Islet of Langerhans (tissue), 1 donor: ENCODE data around the gene TMC1.

Experiments
- FAIRE-seq: peaks from one replicate; lab custom pipeline; 2011; peaks lifted over from hg19 to GRCh38; lab: Jason Lieb, UNC

Gene TMC1

DNA sequence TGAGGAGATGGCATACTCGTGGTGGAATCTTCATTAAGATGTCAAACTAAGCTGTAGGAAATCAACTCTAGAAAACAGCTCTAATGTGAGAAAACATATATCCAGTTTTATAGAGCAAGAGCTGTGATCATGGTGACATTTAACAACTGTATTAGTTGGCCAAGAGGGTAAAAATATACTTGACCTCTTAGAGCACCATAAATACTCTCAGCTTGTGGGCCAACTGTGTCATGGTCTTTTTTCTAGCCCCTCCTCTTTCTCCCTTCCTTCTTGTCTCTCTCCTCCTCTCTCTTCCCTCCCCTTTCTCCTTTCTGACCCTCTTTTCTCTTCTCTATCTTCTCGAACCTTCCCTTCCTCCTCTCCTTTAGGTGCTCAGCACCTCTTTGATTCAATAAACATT is 54.7 kb downstream of the TMC1 start:
- FAIRE-seq: no peak

DNA sequence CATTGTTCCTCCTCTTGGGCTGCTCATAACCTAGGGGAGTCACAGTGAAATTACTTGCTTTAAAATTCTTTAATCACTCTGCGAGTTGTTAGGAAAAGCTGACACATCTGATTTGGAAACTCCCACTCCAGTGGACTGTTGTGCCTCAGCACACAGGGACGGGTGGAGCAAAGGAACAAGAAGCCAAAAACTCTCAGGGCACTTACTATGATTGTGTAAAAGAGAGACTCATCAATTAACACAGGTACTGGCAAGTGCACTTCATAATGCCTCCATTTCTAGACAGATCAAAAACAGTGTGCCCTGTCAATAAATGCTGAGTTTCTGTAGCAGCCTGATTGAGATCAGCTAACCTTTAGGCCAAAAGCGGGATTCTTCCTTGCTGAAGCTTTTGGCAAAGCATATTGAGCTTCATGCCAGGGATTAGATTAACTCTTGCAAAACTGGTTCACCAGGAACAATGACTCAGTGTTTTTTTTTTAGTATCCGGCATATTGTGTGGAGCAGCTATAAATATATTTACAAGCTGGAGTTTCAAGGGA is 55.9 kb downstream of the TMC1 start:
- no peak for FAIRE-seq

DNA sequence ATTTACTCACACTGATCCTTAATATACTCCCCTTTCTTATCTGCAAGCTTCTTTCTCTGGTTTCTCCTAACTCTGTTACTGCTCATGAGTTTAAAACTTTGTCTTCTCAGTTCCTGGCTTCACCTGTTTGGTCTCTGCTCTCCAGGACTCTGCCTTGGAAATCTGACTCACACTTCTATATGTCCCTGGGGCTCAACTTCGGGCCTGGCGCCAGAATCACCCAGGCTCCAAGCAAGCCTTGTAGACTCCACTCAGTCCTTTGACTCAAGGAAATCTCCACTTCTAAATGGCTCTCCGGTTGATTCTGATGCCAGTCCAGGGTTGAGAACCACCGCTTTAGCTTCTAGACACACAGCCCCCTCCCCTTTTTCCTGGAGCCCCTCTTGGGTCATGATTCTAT is 57.8 kb downstream of the TMC1 start:
- no peak for FAIRE-seq

DNA sequence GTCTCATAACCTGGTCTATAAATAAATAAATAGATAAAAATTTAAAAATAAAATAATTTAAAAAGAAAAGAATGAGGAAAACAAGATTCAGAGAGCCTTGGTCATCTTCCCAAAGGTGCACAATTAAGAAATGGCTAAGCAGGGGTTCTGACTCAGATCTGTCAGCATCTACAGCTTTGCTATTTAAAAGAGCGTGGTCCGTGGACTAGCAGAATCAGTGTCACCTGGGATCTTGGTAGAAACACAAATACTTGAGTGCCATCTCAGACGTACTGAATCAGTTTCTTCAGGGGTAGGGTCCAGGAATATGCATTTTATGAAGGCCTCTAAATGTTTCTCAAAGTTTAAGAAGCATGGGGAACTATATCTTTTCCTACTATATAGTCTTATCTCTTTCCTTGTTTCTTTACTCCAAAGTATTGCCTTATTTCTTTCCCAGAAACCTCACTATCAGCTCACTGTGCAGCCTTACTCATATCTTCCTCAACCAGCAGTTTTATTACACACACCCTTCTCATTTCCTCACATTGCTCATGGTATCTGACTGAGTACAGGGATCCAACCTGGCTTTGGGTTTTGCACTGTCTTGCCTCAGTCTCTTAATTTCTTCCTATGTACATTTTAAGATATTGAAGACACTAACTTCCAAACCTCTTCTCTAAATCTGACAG is 58.6 kb downstream of the TMC1 start:
- FAIRE-seq: no peak

DNA sequence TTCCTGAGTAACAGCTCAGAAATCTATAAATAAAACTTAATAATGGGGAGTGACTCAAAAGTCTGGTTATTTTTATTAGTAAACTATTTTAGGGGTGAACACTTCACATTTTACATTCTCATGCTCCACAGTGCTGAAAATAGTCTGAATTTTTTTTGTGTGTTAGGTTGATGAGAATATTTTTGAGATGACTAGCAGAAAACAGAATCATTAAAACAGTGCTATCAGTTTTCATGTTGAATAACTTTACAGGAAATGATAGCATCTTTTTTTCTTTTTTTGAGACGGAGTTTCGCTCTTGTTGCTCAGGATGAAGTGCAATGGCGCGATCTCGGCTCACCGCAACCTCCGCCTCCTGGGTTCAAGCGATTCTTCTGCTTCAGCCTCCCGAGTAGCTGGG is 60.3 kb downstream of the TMC1 start:
- FAIRE-seq: no peak

DNA sequence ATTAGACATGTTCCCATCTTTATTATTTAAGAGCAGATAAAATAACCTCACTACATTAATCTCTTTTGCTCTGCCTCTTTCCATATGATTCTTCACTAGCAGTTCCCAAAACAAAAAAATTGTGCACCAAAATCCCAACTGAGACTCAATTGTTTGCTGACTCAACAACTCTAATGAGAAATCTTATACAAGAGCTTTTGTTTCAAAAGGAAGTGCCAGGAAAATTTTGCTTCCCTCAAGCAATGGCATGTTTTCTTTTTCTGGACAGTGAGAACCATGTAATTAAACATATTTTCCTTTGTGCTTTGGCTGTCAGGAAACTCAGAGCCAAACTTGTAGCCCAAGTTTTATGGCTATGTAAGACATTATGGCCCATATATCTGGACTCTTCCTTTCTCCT is 62.0 kb downstream of the TMC1 start:
- no peak for FAIRE-seq

DNA sequence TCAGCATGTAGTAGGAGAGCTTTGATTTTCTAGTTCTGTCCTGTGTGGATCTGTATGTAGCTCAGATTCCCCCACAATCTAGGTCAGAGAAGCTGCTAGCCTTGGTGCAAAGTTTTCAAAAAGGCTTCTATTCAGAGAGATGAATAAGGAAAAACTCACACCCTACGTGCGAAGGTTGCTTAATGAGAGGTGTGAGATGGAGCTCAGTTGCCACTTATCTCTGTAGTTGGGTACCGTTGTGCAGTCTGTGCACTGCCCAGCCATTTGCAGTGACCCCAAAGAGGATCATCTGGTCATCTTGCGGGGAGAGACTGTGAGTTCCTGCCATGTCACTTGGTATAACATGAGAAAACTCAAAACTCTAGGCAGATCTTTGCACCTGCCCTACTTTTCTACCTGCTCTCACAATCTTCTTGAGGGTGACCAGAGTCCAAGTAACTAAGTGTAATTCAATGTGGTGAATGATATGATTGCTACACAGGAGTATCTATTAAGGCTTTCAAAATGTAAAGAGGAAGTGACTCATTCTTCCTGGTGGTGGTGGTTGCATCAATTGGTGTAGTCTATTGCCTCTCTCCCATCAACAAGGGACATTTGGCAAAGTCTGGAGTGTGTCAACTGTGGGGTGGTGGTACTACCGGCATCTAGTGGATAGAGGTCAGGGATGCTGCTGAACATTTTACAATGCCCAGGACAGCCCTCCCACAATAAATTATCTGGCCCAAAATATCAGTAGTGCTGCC is 65.2 kb downstream of the TMC1 start:
- FAIRE-seq: no peak

DNA sequence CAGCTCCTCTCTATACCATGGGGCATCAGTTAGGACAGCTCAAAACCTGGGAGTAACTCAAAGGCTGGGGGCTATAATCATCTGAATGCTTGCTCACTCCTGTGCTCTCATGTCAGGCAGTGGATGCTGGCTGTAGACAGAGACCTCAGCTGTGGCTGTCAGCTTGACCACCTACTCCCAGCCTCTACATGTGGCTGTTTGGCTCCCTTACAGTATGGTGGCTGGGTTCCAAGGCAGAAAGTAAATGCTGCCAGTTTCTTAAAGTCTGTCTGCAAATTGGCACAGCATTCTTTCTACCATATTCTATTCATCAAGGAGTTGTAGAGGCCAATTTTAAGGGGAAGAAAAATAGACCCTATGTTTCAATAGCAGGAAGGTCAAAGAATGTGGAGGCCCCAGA is 66.9 kb downstream of the TMC1 start:
- FAIRE-seq: no peak

DNA sequence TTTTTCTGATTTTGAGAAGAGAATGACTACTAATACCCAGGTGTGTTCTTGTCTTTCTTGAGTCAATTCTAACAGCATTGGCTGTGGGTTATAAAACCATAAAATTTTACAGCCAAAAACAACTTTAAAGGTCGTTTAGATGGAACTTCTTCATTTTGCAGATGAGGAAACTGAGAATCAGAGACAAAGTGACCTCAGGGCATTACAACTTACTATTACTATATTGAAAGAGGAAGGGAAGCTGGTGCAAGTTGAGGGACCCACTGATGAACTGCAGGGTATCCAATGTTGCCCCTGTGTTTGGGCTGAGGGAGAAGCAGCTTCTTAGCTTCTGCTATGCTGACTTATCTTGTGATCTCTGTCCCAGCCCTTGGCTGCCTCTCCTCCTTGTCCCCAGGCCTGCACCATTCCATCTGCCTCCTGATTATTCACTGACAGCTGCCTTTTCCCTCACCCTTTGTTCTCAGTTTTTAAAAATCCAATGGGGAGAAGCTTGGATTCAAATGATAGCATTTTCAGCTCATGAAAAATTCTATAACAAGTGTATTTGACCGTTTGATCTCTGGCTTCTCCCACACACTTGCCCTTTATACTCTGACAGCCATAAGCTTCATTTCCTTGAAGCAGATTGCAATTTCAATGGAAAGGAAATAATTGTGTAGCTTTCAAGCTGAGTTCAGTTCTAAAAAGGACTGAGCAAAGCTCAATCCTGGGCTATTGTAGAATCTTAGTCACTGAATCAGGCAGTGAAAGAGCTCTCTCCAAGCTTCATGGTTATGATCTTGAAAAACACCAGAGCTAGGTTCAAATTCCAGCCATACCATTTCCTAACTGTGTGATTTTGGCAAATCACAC is 68.5 kb downstream of the TMC1 start:
- no peak for FAIRE-seq

DNA sequence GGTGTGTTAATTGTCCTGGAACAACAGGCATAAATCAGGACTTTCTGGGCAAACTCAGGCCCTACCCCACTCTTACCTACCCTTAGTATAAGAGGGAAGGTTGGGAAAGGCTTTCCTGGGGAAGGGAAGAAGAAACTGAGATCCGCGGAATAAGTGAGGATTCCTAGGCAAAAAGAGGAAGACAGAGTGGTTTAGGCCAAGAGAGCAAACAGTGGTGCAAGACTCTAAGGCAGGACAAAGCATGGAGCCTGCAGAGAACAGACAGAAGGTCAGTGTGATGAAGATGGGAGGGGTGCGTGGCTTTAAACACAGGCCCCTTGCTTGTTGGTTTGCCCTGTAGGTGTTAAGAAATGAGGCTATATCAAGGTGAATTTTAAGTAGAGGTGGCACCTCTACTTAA is 69.4 kb downstream of the TMC1 start:
- FAIRE-seq: no peak

DNA sequence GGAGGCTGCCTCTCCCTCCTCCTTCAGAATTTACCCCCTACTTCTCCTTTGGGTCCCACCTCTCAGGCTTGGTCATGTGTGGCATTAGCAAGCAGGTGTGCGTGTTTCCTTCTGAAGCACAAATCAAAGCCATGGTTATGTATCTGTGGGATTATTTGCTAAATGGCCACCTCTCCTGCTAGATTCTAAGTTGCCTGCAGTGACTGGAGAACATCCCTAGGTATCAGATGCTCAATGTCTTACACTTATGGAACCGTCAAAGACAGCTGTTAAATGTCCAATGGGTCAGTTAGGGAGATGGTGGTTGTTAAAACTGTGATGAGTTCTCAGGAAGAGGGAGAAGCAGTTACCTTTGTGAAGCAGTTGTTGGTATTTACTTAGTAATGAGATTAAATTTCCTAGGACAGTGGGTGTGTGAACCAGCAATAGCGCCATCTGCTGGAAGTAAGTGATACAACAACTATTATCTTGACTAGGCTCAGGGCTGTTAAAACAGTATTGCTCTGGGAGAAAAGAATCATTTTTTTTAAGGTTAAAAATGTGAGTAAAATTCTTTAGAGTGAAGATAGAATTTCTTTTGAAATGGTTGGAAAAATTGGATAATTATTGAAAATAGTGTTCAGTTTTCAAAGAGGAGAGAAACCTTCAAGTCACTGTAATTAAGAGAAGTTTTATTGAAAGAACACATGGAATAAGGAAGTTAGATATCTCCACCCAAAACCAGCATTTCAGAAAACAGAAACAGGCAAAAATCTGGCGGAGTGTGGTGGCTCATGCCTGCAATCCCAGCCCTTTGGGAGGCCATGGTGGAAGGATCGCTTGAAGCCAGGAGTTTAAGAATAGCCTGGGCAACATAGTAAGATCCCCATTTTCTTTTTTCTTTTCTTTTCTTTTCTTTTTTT is 71.3 kb downstream of the TMC1 start:
- peak; percentile 95 for FAIRE-seq

DNA sequence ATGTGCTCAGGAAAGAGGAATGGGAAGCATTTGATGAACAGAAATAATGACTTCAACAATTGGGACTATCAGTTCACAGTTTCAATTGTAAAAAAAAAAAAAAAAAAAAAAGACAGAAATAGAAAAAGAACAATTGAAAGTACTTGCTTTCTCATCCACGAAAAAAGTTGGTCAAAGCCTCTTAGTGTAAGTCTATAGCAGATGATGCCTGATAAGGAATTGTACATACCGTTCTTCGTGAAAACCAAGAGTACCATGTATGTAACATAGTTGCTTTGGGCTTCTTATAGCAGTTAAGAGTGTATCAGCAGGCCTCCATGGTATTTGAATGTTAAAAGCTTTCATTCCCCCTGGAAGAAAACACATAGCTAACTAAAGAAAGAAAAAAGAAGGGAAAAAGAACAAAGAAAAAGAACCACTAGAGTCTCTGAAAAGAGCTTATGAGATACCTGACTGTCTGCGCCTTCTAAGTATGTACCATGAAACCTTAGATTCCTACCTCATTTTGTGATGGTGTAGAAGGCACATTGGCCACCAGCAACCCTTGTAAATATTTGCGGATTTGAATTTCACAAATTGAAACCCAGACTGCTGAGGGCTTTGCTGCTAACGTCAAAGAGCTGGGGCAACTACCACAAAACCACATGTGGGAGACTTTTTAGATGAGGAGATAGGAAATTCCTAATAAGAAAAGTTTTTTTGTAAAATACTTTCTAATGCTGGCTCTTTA is 75.2 kb downstream of the TMC1 start:
- FAIRE-seq: no peak

DNA sequence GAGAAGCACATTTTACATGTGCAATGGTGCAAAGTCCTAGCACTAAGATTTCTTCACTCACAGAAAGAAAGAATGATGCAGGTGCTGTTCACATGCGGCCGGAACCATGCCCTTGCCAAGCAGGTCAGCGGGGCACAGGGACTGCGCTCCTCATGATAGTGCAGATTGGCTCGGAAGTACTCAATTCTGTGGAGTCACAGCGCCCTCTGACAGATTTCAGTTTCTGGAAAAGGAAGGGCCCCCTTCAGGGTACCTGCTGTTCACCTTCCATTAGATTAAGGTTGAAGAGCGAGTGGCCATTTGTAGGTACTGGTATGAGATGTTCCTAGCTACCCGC is 75.7 kb downstream of the TMC1 start:
- no peak for FAIRE-seq

DNA sequence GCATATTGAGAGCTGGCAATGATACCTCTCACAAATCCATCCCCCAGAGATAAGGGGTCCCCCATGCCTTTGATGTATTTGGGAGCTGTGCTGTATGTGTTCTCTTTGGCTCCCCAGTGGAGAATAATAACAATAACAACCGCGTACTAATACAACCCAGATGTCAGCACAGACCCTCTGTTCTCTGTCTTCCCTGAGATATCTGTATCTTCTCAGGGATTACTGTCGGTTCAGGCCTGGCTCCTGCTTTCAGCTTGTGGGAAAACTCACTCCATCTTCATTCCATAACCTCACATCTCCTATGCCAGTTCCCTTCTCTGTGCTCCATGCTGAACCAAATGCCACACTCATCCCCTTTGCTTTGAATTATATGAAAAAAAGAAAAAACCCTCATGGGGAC is 76.2 kb downstream of the TMC1 start:
- FAIRE-seq: no peak

DNA sequence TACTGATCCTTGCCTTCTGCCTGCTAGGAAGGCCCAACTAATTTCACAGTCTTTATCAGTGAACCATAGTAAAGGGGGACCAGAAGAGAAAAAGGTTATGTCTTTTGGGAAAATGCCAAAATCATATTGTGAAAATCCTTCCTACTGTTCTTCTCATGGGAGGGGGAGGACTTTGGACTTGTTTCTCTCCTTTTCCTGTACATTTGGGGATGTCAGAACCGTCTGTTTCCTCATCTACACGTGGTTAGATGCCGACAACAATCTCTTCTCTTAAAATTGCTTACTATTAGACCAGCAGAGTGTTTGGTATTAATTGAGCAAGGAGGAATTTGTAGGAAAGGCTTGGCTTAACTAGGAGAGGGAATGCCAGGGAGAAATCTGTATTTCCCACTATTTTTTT is 77.2 kb downstream of the TMC1 start:
- FAIRE-seq: no peak

DNA sequence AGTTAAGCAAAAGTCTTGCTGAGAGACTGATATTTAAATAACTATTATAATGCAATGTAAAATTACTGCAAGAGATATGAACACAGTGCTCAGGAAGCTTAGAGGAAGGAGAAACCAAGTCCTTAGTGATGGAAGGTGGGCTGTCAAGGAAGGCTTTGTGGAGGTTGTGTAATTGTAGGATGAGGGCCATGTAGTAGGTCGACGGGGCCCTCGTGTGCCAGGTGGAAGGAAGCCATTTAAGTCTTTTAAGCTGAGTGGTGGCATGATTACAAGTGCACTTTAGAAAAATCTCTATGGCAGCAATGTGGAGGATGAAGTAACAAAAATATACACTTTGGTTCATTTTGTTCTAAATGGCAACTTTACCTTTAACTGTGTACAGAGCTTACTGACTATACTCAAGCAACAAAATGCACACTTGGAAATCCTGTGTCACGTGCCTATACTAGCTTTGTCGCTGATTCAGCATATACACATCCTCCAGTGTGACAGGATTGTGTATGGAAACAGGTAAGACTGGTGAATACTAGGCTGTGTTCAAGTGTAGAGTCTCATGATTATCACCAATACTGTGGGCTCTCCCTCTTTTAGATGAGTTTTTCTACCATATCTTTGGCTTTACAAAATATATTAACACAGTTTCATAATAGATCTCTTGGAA is 78.6 kb downstream of the TMC1 start:
- FAIRE-seq: no peak

DNA sequence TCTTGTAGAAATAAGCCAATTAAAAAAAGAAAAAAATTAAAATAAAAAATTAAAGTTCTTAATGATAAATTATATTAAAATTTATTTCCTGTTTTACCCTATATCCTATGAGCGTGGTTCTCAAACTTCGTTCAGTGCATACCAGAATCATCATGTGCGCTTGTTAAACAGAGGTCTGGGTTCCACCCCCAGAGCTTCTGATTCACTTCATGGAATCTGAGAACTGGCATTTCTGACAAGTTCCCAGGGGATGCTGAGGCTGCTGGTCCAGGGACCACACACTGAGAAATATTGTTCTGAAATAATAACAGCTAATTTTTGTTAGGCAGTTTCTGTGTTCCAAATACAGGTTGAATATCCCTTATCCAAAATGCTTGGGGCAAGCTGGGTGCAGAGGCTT is 79.3 kb downstream of the TMC1 start:
- no peak for FAIRE-seq

DNA sequence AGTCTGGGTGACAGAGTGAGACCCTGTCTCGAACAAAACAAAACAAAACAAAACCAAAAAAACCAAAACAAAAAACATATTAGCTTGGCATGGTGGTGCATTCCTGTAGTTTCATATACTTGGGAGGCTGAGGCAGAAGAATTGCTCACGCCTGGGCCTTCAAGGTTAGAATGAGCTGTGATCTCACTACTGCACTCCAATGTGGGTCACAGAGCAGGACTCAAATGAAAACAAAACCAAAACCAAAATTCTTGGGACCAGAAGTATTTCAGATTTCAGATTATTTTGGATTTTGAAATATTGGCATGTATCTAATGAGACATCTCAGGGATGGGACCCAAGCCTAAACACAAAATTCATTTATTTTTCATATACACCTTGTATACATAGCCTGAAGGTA is 80.2 kb downstream of the TMC1 start:
- no peak for FAIRE-seq

DNA sequence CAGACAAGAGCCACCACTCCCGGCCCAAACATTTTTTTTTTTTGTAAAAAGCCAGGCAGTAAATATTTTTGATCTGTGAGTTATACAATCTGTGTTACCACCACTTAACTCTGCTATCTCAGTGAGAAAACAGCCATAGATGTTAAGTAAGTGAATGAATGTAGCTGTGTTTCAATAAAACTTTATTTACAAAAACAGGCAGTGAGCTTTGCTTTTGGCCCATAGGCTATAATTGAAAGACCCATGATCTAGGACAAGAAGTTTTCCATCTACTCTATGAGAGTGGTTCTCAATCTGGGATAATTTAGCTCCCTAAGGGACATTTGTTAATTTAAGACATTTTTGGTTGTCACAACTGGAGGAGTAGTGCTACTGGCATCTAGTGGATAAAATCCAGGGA is 91.0 kb downstream of the TMC1 start:
- no peak for FAIRE-seq

DNA sequence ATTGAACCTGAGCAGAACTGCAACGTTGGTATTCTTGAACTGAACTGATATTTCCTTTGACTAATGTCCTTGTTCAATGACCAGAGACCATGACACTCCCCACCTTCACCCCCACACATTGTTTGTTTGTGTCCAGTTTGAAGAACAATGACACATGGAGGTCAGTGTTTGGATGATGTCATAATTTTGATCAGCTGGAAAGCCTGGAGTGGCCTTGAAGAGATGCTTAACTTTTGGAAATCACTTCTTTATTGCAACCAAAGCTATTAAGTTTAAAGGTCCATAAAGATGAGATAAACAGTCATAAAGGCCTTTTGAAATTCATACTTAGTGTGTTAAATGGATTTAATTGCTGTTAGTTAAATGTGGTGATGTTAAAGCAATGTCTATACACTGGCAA is 92.7 kb downstream of the TMC1 start:
- FAIRE-seq: no peak

DNA sequence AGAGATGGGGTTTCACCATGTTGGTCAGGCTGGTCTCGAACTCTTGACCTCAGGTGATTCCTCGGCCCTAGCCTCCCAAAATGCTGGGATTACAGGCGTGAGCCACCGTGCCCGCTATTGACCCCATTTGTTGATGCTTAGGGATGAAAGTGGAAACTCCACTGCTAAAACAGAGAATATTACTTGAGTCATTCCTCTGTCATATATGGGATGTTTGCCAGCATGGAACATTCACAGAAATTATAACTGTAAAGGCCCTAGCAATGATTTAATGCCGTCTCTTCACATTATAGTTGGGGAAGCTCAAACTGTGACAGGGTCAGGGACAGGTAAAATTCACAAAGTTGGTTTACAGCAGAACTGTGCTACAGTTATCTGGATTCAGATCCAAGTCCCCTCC is 94.5 kb downstream of the TMC1 start:
- no peak for FAIRE-seq
